Right forelimb (tissue), 1 donor: ENCODE data around the gene HSF2BP.
"Not testable (repeated sequence)": the region's sequence is repeated elsewhere in the genome, so short reads cannot be mapped to it uniquely, and the experiment has no call there.

Source experiments
- DNase-seq: peaks from one replicate; pipeline ENCODE4 v3.0.0-alpha.2; 2018

The HSF2BP gene

GRCh38 chr21:43659136-43660000 lies at the start of gene HSF2BP, which contains the start of gene RRP1B:
TSS of gene HSF2BP (minus strand) at chr21:43659488. CDS start at chr21:43658096, 1,392 bp downstream.
TSS of gene RRP1B (plus strand) at chr21:43659560. CDS start at chr21:43659665, 105 bp downstream.
- peak; percentile 89 for DNase-seq

- DNase-seq: no peak
Measured at GRCh38 chr21:43708745-43709381, 49.6 kb upstream of the HSF2BP start.

DNA sequence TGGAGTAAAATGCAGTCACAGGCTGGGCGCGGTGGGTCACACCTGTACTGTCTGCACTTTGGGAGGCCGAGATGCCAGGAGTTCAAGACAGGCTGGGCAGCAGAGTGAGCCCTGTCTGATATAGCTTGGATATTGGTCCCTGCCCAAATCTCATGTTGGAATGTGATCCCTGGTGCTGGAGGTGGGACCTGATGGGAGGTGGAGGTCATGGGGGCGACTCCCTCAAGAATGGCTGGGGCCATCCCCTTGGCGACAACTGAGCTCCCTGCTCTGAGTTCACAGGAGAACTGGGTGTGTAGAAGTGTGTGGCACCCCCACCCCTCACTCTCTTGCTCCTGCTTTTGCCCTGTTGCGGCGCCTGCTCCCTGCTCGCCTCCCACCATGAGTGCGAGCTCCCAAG lies 48.2 kb upstream of the HSF2BP start:
- no peak for DNase-seq

DNA sequence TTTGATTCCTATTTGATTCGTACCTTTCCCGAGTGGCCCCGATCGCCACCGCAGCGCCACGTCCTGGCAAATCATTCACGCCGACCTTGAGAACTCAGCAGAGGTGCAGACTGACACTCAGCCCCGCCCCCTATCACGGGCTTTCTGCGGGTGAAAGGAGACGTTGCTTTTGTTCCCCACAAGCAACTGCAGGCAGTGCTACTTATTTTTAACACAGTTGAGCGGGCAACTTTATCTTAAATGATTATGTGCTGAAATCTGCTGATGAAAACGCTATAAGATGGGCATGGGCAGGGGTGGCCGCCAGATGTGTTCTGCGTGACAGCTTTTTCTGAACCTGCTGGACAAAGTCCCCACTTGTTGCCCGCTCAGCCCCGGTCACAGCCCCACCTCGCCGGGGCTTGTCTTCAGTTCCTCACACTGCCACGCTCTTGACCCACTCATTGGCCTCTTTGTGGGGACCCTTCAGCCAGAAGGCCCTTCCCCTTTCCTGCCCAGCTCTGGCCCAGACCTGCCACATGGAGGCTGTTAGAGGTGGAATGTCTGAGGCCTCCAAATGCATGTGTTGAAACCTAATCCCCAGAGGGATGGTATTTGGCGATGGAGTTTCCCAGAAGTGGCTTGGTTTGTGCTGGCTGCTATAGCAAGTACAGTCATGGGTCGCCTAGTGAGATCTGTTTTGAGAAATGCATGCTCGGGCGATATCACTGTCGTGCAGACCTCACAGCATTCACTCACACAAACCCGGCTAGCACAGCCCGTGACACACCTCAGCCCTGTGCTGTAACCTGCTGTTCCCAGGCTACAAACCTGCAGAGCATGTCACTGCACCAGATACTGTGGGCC lies 44.0 kb upstream of the HSF2BP start:
- DNase-seq: no peak

DNA sequence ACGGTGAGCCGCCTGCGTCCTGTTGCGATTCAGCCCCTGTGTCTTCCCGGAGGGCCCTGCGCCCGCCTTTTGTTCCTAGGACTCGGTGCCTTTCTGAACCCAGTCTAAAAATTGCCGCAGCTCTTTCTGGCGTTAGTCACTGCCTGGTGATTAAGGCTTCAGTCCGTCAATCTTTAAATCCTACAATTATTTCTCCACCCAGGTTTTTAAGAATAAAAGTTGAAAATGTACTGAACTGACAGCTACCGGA lies 43.4 kb upstream of the HSF2BP start:
- DNase-seq: no peak

- DNase-seq: no peak
Measured at GRCh38 chr21:43701936-43702784, 42.9 kb upstream of the HSF2BP start.

GRCh38 chr21:43699933-43700599 lies 40.8 kb upstream of the HSF2BP start:
- DNase-seq: no peak

DNA sequence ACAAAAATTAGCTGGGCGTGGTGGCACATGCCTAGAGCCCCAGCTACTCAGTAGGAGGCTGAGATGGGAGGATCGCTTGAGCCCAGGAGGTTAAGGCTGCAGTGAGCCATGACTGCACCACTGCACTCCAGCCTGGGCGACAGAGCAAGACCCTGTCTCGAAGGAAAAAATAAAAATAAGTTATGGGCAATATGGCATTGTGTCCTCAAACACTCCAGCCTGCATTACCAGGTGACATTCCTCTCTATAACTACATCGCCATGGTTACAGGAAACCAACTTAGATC lies 40.1 kb upstream of the HSF2BP start:
- DNase-seq: not testable (repeated sequence)

GRCh38 chr21:43697758-43698643 lies 38.7 kb upstream of the HSF2BP start:
- DNase-seq: peak; percentile 1

DNA sequence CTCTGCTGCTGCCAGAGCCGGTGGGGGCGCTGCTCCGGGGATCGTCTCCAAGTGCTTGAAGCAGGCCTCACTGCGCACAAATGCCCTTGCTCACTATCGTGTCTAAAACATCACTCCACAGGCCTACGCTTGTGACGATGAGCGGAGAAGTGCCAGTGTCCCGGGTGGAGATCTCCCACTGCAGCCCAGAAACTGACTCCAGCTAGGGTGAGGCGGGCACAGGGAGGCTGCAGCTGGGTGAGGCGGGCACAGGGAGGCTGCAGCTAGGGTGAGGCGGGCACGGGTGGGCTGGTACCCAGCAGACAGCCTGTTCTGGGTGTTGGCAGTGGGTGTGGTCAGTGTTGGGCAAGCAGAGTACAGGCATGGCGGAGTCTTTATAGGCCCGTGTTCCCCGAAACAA lies 36.9 kb upstream of the HSF2BP start:
- peak; percentile 2 for DNase-seq

DNA sequence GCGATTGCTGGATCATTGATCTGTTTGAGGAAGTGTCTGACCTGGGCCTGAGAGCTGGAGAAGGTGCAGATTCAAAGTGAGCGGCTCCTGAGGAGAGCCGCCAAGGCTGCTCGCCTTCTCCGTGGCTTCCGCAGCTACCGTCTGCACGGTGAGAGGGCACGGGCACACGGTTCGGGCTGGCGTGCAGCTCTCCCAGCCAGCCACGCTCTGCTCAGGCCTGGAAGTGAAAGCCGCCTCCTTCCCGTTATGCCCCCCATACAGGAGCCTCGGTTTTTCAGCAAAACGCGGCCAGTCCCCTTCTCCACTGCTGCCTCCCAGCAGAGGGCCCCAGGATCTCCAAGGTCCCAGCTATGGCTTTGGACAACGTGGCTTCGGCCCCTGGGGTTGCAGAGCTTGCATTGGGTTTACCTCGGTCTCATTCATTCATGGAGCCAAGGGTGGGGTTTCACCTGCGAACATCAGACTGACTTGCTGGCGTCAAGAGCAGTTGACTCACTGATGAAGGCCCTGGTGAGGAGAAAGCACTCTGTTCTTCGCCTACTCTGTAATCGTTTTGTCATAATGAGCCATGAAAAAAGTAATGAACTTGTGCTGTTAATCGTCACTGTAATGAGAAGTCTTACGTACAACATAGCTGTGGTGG lies 35.3 kb upstream of the HSF2BP start:
- peak; percentile 26 for DNase-seq

DNA sequence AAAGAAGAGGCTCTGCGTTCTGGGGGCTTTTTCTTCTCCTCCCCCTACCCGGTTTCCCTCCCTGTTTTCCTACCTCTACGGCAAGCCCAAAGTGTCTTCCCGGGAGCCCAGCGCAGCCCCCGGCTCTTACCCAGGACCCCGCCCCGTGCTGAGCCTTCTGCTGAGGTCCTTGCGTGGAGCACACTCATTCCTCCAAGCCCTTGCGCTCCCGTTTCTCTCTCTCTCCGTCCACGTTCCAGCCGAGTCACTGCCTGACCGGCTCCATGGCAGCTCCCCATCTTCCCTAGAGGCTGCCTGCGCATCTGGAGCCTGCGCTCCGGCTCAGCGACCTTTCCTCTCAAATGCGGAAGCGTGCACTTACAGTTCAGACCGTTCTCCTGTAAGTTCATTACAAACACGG lies 34.7 kb upstream of the HSF2BP start:
- no peak for DNase-seq

DNA sequence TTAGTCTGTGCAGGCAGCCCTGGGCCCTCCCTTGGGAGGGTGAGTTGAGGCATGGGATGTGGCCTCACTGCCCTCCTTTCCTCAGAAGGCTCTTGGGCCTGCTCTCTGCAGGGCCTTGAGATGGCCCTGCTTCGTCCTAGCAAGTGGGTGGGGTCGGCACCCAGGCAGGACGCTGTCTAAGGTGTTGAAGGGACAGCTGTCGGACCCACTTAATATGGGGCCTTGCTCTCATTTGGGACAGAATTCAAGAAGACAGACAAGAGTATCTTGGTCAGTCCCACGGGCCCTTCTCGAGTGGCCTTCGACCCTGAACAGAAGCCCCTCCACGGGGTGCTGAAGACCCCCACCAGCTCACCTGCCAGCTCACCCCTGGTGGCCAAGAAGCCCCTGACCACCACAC lies 33.7 kb upstream of the HSF2BP start:
- DNase-seq: no peak

- DNase-seq: peak; percentile 18
Measured at GRCh38 chr21:43691801-43692200, 32.5 kb upstream of the HSF2BP start.

GRCh38 chr21:43691086-43691795 lies 32.0 kb upstream of the HSF2BP start:
- DNase-seq: no peak

DNA sequence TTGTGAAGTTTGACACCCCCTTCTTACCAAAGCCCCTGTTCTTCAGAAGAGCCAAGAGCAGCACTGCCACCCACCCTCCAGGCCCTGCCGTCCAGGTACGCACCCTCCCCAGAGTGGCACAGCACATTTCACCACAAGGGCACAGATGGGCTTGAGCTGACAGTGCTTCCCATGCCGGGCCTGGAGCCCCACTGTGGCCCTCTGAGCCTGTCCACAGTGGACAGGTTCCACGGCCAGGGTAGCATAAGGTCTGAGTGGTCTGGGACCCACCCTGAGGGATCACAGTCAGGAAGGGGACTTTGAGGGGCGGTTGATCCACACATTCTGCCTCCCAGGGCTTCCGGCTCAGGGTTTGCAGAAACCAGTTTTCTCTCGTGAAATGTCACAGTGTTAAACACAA lies 31.1 kb upstream of the HSF2BP start:
- DNase-seq: no peak

DNA sequence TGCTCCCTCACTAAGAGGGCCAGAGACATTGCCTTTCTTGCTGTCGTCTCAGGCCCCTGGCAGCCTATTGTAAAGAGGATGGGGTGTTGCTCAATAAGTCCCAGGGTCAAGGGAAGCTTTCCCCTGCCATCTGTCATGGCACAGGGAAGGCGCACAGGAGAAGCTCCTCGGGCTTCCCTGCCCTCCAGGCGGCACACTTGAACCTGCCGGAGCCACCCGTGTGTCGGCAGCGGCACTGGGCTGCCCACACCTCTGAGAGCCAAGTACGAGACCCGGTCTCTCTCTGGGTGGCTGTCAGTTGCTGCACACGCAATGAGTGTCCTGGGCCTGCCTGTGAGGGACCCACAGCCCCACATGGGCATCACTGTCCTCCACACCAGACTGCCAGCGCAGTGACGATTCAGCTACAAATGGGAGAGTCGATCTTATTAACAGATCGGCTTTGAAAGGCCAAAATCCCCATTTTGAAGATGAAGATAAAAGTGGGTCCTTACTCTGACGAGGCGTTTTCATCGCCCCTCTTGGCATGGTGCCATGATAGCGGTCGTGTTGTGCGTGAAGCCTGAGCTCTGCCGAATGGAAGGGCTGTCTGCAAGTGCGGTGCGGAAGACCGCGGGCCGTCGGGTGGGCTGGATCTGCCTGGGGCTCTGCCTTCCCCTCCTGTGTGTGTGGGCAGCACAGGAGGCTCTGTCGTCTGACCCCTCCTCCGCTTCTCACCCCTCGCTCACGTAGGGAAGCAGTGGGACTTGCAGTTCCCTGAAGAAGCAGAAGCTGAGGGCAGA lies 30.5 kb upstream of the HSF2BP start:
- no peak for DNase-seq

GRCh38 chr21:43688906-43689305 lies 29.6 kb upstream of the HSF2BP start:
- DNase-seq: no peak
